B cell (primary cell): Measurements from ENCODE around the gene GNA14.

ENCODE experiments used
- CTCF ChIP-seq: fragments of 200-600 bp; IDR thresholded peaks from one replicate; pipeline ENCODE4 v1.8.0; 2022; ENCODE audit warnings: antibody characterized with exemption, mild to moderate bottlenecking
- EZH2 ChIP-seq: IDR thresholded peaks from 2 replicates; pipeline ENCODE4 v1.6.1; 2012; ENCODE audit warnings: borderline replicate concordance, low read depth, mild to moderate bottlenecking, moderate library complexity, low read length; ENCODE audit not compliant: insufficient read depth, poor library complexity, severe bottlenecking

- TF ChIP-seq CTCF (no peak), EZH2 (no peak)
Observed at GRCh38 chr9:77541600-77541999, 106.5 kb downstream of the GNA14 start.
